ENCODE results near the gene JUNB.
A peak's percentile ranks its signal among the peaks of the same experiment; 100 is the strongest.

JUNB gene

GRCh38 chr19:12834976-12835757 lies 43.9 kb downstream of the JUNB start:
- H3K27ac ChIP-seq, result no peak overlapping the region
- TF ChIP-seq CTCF (conservative IDR thresholded peaks at IDR 0.05) (no peak), ZFX (IDR thresholded peaks at IDR 0.05) (no peak)

GRCh38 chr19:12836529-12836863 lies 45.2 kb downstream of the JUNB start:
- TF ChIP-seq CTCF (conservative IDR thresholded peaks at IDR 0.05), result no peak
- TF ChIP-seq ZFX (IDR thresholded peaks at IDR 0.05), result no peak
- no peak overlapping the region for H3K27ac ChIP-seq

- no peak overlapping the region for H3K27ac ChIP-seq
- no peak for TF ChIP-seq CTCF (conservative IDR thresholded peaks at IDR 0.05)
Observed at GRCh38 chr19:12837225-12837624, 45.9 kb downstream of the JUNB start.

- TF ChIP-seq ZFX (IDR thresholded peaks at IDR 0.05) (no peak), CTCF (conservative IDR thresholded peaks at IDR 0.05) (peak; percentile 97)
- peak within 1 kb of the TSS; percentile 10 for H3K27ac ChIP-seq
Observed at GRCh38 chr19:12838182-12838885, 47.0 kb downstream of the JUNB start, which contains the start of gene MAST1. TSS of gene MAST1 (plus strand) at chr19:12838515. CDS start at chr19:12838573, 58 bp downstream.

- peak overlapping the region; percentile 10 for H3K27ac ChIP-seq
- TF ChIP-seq ZFX (IDR thresholded peaks at IDR 0.05) (no peak), CTCF (conservative IDR thresholded peaks at IDR 0.05) (no peak)
Observed at GRCh38 chr19:12838886-12839756, 47.8 kb downstream of the JUNB start.

DNA sequence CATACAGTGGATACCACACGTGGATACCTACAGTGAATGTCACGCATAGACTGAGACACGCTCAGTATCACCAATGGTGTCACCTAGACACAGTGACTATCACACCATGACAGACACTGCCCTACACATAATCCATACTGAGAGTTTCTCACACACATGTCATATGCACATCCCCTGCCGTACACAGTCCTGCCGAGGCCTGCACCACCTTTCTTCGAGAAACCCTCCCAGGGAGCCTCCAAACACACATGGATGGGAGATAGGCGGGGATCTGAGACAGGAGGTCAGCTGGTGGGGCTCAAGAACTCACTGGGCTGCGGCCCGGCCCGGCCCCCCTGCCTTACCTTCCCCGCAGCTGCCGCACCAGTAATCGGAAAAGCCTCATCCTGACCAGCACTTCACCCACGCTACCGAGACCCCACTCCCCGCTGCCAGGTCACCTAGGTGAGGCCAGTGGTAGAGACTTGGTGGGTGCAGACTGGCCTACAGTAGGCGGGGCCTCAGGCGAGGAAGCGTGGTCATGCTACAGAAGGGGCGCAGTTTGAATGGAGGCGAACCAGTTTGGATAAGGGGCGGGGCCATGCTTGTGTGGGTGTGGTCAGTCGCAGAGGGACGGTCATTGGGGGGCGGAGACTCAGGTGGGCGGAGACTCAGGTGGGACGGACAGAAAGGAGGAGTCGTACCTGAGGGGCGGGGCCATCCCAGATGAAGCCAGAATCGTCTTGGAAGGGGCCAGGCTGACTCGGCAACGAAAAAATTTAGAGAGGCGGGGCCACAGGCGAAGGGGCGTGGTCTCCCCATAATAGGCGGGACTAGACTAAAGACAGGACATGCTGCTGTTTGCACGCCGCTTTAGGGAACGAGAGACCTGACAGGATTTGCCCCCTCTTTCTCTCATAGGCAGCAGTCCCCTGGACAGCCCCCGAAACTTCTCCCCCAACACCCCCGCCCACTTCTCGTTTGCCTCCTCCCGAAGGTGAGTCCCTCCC lies 49.1 kb downstream of the JUNB start:
- TF ChIP-seq ZFX (IDR thresholded peaks at IDR 0.05), result no peak
- TF ChIP-seq CTCF (conservative IDR thresholded peaks at IDR 0.05), result no peak
- no peak overlapping the region for H3K27ac ChIP-seq

All from C4-2B (cell line).